PC-3 (cell line): ENCODE data around the gene TSHZ2. TPM values are rescaled to one million over a fixed set of nuclear protein-coding genes. Genes with fewer than 3 reads are reported as not detected.

ENCODE experiments used
- ATAC-seq: fragments of 200-7000 bp; cut with Tn5 transposase; 2 replicates; pipeline ENCODE4 v1.9.1; 2020; ENCODE audit warnings: mild to moderate bottlenecking, moderate library complexity
- BruUV-seq: library from RNA; stranded (reverse); fragments of 400-500 nt; replicated peaks from 2 replicates; lab custom pipeline; 2021; lab: Mats Ljungman, UMichigan
- CTCF ChIA-PET: fragments of 300-600 bp; sonication (Branson Sonifier 250); formaldehyde crosslinking; loops from one replicate; lab custom pipeline; 2022; ENCODE audit warnings: antibody characterized with exemption; lab: Charles Lee
- POLR2A ChIA-PET: fragments of 300-600 bp; sonication (Branson Sonifier 250); formaldehyde crosslinking; loops from one replicate; lab custom pipeline; 2022; ENCODE audit warnings: antibody characterized with exemption; ENCODE audit not compliant: unreplicated experiment; lab: Charles Lee
- DNase-seq: peaks from one replicate; pipeline ENCODE4 v3.0.0-alpha.2; 2015
- H2AFZ ChIP-seq: fragments of 300-600 bp; sonication (generic); 2 replicates; pipeline ENCODE4 v1.6.0; 2016; ENCODE audit warnings: antibody characterized with exemption, low read length
- H3F3A ChIP-seq: fragments of 300-600 bp; sonication (generic); one replicate; pipeline ENCODE4 v1.6.0; 2017; ENCODE audit warnings: antibody characterized with exemption, low read length, control low read depth, mild to moderate bottlenecking; ENCODE audit not compliant: unreplicated experiment
- H3K27ac ChIP-seq: fragments of 300-600 bp; sonication (generic); 2 replicates; pipeline ENCODE4 v1.5.1; 2016; ENCODE audit warnings: mild to moderate bottlenecking, low read length
- H3K27me3 ChIP-seq: fragments of 300-600 bp; sonication (generic); 2 replicates; pipeline ENCODE4 v1.6.1; 2016; ENCODE audit warnings: low read length, mixed read lengths
- H3K36me3 ChIP-seq: fragments of 300-600 bp; sonication (generic); 2 replicates; pipeline ENCODE4 v1.6.1; 2016; ENCODE audit warnings: low read depth, mixed run types, low read length, mixed read lengths
- H3K4me1 ChIP-seq: fragments of 300-600 bp; sonication (generic); 2 replicates; pipeline ENCODE4 v1.5.1; 2016; ENCODE audit warnings: low read length; ENCODE audit not compliant: insufficient read depth
- H3K4me2 ChIP-seq: fragments of 300-600 bp; sonication (generic); 2 replicates; pipeline ENCODE4 v1.6.0; 2016; ENCODE audit warnings: low read length
- H3K4me3 ChIP-seq: fragments of 300-600 bp; sonication (generic); 2 replicates; pipeline ENCODE4 v1.5.1; 2016; ENCODE audit warnings: mild to moderate bottlenecking, low read length, mixed read lengths
- H3K79me2 ChIP-seq: fragments of 300-600 bp; sonication (generic); 2 replicates; pipeline ENCODE4 v1.6.1; 2017; ENCODE audit warnings: low read length, mixed read lengths
- H3K9ac ChIP-seq: fragments of 300-600 bp; sonication (generic); 2 replicates; pipeline ENCODE4 v1.6.0; 2016; ENCODE audit warnings: mild to moderate bottlenecking, low read length
- H3K9me2 ChIP-seq: fragments of 300-600 bp; sonication (generic); replicated peaks from 2 replicates; pipeline ENCODE4 v1.6.1; 2016; ENCODE audit warnings: mixed run types, low read length, mixed read lengths
- H3K9me3 ChIP-seq: fragments of 300-600 bp; sonication (generic); 2 replicates; pipeline ENCODE4 v1.6.1; 2016; ENCODE audit warnings: low read length, mixed read lengths
- H4K20me1 ChIP-seq: fragments of 300-600 bp; sonication (generic); 2 replicates; pipeline ENCODE4 v1.6.1; 2016; ENCODE audit warnings: low read length, mixed read lengths
- CTCF ChIP-seq: fragments of 300-600 bp; sonication (generic); conservative IDR thresholded peaks from 2 replicates; pipeline ENCODE4 v1.5.1; 2017; ENCODE audit warnings: antibody characterized with exemption, low read depth, mild to moderate bottlenecking, low read length
- EZH2 ChIP-seq: fragments of 300-600 bp; sonication (generic); IDR thresholded peaks from one replicate; pipeline ENCODE4 v1.6.1; 2017; ENCODE audit warnings: antibody characterized with exemption, mild to moderate bottlenecking, low read length; ENCODE audit not compliant: unreplicated experiment
- EZH2phosphoT487 ChIP-seq: fragments of 300-600 bp; sonication (generic); IDR thresholded peaks from 2 replicates; pipeline ENCODE4 v1.6.1; 2018; ENCODE audit warnings: mild to moderate bottlenecking, antibody characterized with exemption, low read length, borderline replicate concordance
- intact Hi-C: fragments of 100-400 bp; cut with micrococcal nuclease; formaldehyde crosslinking; loops from 2 replicates; pipeline ENCODE4 v1.9.0; 2023
- total RNA-seq: library from RNA; depleted of rRNA; stranded (reverse); fragments of >200 nt; gene quantifications from 2 replicates; pipeline ENCODE4 v1.2.3, GENCODE V29; 2014

TSHZ2 gene
- total RNA-seq, 1 experiment from 2014 or later = not detected

GRCh38 chr20:53148771-53149147 is 176.6 kb downstream of the TSHZ2 start:
- Histone ChIP-seq H3F3A (no peaks in the 10 kb centered on the region), H3K27ac (no peak overlapping the region), H2AFZ (no peak overlapping the region), H3K9me2 (no peaks in the 10 kb centered on the region), H3K36me3 (no peaks in the 10 kb centered on the region), H3K9ac (no peak overlapping the region), H3K4me3 (no peak overlapping the region), H3K9me3 (no peaks in the 10 kb centered on the region), H3K4me2 (no peak overlapping the region), H4K20me1 (no peaks in the 10 kb centered on the region), H3K79me2 (no peaks in the 10 kb centered on the region), H3K27me3 (peaks cover 15% of the 10 kb centered on the region), H3K4me1 (no peaks in the 10 kb centered on the region)
- ChIA-PET CTCF (no interaction called here), POLR2A (no interaction called here)
- no peak for DNase-seq
- no peak for ATAC-seq
- no TSS peak for BruUV-seq
- intact Hi-C loops = no loop called here
- no peak for TF ChIP-seq EZH2phosphoT487
- no peak for TF ChIP-seq EZH2
- no peak for TF ChIP-seq CTCF

GRCh38 chr20:53149148-53149889 is 177.2 kb downstream of the TSHZ2 start:
- Histone ChIP-seq H3K27me3 (peaks cover 15% of the 10 kb centered on the region), H3K4me2 (no peak overlapping the region), H3K4me1 (no peaks in the 10 kb centered on the region), H3K79me2 (no peaks in the 10 kb centered on the region), H3K27ac (no peak overlapping the region), H3K9me2 (no peaks in the 10 kb centered on the region), H3K36me3 (no peaks in the 10 kb centered on the region), H3K4me3 (no peak overlapping the region), H3K9ac (no peak overlapping the region), H2AFZ (no peak overlapping the region), H3F3A (no peaks in the 10 kb centered on the region), H4K20me1 (no peaks in the 10 kb centered on the region), H3K9me3 (no peaks in the 10 kb centered on the region)
- BruUV-seq = no TSS peak
- TF ChIP-seq CTCF = no peak
- TF ChIP-seq EZH2 = no peak
- TF ChIP-seq EZH2phosphoT487 = no peak
- POLR2A ChIA-PET = no interaction called here
- intact Hi-C loops = no loop called here
- ATAC-seq = no peak
- CTCF ChIA-PET = no interaction called here
- DNase-seq = no peak

- intact Hi-C loops = no loop called here
- Histone ChIP-seq H3K27ac (no peak overlapping the region), H3K36me3 (no peaks in the 10 kb centered on the region), H3K9ac (no peak overlapping the region), H3K9me2 (no peaks in the 10 kb centered on the region), H3K4me1 (no peaks in the 10 kb centered on the region), H4K20me1 (no peaks in the 10 kb centered on the region), H3K9me3 (no peaks in the 10 kb centered on the region), H3K4me2 (no peak overlapping the region), H3K79me2 (no peaks in the 10 kb centered on the region), H3K27me3 (peaks cover 15% of the 10 kb centered on the region), H3K4me3 (no peak overlapping the region), H3F3A (no peaks in the 10 kb centered on the region), H2AFZ (no peak overlapping the region)
- no TSS peak for BruUV-seq
- ATAC-seq = no peak
- DNase-seq = no peak
- no peak for TF ChIP-seq EZH2
- no peak for TF ChIP-seq EZH2phosphoT487
- no peak for TF ChIP-seq CTCF
- ChIA-PET POLR2A (no interaction called here), CTCF (no interaction called here)
Measured at GRCh38 chr20:53149890-53150205, 177.7 kb downstream of the TSHZ2 start.
